Measurements from ENCODE around the gene ARID1B.

ARID1B gene

DNA sequence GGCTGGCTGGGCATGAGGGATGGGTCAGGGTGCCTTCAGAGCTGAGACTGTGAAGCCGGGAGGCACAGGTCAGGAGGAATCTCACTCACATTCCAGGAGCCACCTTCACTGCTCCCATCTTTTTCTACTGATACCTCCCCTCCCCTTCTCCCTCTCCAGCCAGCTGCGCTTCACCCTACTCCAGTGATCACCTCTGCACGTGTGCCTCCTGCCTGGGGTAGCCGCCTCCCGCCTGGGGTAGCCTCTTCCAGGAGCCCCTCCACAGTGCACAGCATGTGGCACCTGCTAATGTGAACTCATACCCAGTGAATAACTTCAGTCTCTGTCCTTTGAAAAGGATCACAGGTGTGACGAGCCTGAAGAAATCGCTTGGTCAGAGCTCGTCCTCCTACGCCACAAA is 313.6 kb downstream of the ARID1B start:
- no peak for DNase-seq

DNA sequence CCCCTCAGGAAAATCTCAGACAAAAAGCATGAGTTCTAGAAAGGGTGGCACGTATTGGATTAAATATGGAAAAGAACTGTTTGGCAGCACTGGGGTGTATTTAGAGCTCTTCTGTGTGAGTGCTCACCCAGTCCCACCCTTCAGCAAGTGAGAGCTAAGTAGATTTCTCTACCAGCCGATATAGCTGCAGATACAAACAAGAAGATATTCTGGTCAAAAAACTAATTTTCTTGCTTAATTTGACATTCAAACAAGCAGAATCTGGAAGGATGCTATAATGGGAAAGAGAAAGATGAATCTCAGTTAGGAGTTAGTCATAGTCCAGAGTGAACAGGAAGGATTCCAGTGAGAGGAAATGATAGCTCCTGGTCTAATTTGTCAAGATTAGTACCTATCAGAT is 314.1 kb downstream of the ARID1B start:
- no peak for DNase-seq

DNA sequence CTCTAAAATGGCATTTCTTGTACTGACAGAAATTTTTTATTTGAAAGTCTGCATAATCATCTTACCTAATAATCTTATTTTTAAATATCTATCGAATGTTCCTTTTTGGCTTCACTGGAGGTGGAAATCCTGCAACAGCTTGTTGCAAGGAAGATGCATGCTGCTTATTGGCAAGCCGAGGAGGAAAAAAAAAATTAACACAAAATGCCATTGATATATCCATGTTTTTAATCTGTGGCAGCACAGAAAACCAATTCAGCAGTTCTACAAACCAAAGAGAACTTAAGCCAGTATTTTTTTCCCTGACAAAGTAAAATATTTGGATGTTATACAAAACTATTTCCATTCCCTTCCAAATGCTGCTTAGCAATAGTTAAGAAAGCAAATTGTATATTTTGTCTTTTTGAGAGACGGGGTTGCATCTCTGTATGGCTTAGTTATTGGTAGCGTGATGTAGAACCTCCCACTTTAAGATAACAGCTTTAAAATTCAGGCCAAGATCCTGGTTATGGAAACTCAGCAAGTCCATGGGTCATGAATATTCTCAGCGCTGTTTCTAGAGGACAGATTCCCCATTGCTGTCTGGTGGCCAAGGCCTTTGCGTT is 314.8 kb downstream of the ARID1B start:
- DNase-seq, result no peak

- no peak for DNase-seq
Observed at GRCh38 chr6:157092736-157093135, 315.6 kb downstream of the ARID1B start.

DNA sequence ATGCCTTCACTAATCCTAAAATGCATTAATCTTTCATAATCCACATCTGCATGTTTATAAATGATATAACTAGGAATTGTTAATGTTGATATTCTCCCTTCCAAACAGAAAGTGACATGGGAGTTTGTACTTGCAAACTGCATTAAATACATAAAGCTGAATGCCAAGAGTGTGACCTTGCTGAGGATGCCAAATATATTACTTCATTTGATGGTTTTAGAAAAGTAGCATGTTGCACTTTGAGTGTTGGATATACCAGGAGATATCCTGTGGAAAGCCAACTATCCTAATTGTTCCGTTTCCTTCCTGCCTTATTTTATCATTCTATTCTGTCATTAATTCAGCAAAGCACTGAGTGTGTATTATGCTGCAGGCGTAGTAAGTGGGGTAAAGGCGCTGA is 316.4 kb downstream of the ARID1B start:
- DNase-seq, result no peak

- no peak for DNase-seq
Observed at GRCh38 chr6:157094038-157094437, 316.9 kb downstream of the ARID1B start.

GRCh38 chr6:157095084-157095483 is 317.9 kb downstream of the ARID1B start:
- DNase-seq, result no peak

GRCh38 chr6:157095569-157095968 is 318.4 kb downstream of the ARID1B start:
- DNase-seq, result no peak

DNA sequence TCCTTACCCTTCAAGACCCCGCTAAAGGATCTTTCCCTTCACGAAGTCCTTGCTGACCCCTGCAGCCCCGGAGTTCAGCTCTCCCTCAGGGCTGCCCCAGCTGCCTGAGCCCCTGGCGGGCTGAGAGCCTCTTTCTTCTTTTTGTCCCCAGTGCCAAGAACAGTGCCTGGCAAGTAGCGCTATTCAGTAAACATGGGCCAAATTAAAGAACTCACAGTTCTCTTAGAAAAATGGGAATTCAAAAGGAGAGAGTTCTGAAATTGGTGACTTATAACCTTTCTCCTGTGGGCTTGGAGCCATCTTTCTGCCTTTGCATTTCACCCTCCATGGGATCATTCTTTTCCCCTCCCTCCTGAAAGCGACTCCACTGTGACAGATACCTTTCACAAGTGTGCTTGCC is 318.9 kb downstream of the ARID1B start:
- DNase-seq, result no peak

DNA sequence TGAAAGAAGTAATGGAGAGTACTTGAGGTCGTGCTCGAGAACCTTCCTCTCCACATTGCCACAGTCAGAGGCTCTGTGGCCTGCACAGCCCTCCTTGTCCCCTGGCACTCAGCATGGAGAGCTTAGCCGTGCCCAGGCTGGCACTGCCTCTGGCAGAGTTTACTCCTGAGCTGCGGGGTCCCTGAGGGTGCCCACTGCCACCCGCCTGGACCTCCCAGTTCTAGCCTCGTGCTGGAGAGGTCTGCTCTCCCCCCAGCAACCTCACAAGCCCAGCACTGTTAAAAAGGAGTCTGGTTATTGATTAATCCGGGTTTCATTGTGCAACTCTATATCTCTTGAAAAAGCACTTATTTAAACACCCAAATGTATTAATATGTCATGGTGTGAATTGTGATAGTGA is 319.3 kb downstream of the ARID1B start:
- no peak for DNase-seq

- DNase-seq, result no peak
Observed at GRCh38 chr6:157097255-157097955, 320.2 kb downstream of the ARID1B start.

- DNase-seq, result no peak
Observed at GRCh38 chr6:157098999-157099398, 321.8 kb downstream of the ARID1B start.

- peak; percentile 67 for DNase-seq
Observed at GRCh38 chr6:157099912-157100593, 322.9 kb downstream of the ARID1B start.

DNA sequence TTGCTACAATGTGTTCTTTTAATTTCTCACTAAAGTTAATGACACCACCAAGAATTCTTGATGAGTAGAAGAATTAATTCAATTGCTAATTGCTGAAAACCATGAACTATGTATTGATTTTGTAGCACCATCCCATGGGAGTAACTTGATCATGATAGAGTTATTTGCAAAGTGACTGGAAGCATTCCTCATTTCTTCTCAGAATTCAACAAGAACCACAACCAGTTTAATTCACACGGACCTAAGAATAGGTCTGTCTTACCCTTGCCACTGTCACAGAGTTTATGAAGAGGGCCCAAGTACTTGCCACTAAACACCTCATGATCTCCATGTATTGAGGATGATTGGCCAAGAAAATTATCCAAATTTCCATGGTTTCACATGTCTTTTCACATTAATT is 324.0 kb downstream of the ARID1B start:
- DNase-seq, result no peak

DNA sequence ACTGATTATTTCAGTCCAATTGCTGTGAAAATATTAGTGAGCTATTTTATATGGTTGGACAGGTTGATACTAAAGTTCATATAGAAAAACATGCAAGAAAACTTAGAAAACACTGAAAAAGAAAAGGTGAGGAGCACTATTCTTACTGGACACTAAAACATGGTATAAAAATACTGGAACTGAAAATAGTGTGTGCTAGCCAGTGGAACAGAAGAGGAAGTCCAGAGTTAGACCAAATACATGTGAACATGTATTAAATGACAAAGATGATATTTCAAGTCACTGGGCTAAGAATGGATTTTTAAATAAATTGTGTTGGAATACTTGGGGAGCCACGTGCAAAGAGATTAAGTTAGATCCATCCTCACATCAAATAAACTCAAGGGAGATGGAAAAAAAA is 327.6 kb downstream of the ARID1B start:
- no peak for DNase-seq

DNA sequence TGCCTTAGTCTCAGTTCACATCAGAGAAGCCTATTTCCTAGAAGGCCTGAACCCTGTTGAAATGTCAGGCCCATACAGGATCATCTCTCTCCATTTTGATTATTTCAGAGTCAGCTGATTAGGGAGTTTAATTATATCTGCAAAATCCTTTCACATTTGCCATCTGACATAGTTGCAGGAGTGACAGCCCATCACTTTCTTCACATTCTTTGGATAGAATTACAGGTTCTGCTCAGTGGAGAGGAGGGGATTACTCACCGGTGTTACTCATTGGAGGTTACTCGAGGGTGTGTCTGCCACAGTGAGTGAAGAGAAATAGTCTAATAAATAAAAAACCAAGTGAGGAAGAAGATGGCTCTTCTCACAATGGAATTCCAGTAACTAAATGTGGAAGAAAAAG is 329.3 kb downstream of the ARID1B start:
- peak; percentile 34 for DNase-seq

GRCh38 chr6:157107571-157107914 is 330.4 kb downstream of the ARID1B start:
- no peak for DNase-seq

- peak; percentile 23 for DNase-seq
Observed at GRCh38 chr6:157107915-157108651, 330.9 kb downstream of the ARID1B start.

DNA sequence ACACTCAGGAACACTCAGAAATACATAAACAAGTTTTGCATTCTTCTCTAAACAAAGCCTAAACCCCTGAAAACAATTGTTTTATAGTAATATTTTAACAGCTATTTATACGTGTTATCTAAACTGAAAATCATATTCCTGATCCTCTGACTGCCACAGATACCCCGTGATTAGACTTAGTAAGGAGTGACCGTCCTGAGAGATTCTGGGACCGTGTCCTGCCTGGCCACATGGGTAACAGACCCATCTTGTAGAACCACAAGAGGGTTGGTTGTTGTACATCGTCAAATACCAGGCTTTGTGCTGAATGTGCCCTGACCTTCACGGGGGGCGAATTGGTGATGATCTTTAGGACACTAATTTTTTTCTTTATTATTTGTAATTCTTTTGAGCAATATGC is 331.7 kb downstream of the ARID1B start:
- no peak for DNase-seq

DNA sequence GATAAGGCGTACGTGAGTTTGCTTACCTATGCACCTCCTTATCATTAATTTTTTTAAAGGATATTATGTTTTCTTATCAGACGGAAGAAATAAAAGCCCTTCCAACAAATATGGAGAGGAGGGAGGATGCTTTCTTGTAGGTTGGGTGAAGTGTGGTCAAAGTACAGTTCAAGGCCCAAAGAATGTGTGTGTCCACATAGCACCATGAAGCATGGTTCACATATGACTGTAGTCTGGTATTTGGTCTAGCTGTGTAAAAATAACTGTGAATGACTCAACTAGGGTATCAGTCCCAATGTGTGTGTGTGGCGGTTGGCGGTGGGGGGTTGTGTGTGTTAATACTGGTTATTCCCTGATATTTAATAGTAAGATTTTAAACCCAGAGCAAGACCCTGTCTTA is 333.4 kb downstream of the ARID1B start:
- DNase-seq, result no peak

DNA sequence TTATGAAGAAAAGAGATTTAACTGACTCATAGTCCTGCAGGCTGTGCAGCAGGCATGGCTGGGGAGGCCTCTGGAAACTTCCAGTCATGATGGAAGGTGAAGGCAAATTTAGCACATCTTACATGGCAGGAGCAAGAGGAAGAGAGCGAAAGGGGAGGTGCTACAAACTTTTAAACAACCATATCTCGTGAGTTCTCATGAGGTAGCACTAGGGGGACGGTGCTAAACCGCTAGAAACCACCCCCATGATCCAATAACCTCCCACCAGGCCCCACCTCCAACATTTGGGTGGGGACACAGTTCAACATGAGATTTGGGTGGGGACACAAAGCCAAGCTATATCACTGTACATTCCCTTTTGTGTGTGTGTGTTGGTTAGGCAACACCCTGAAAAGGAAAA is 336.2 kb downstream of the ARID1B start:
- DNase-seq, result no peak

GRCh38 chr6:157116426-157116825 is 339.2 kb downstream of the ARID1B start:
- DNase-seq, result no peak

GRCh38 chr6:157117431-157118095 is 340.4 kb downstream of the ARID1B start:
- no peak for DNase-seq

All from stimulated activated CD4-positive, alpha-beta T cell treated with anti-CD3 and anti-CD28 coated beads, Interleukin-15, amount 100 ng/mL, for 24 hours (primary cell).